Stimulated activated CD4-positive, alpha-beta T cell treated with anti-CD3 and anti-CD28 coated beads, Interleukin-12 subunit alpha, Interleukin-12 subunit beta, amount 100 ng/mL, for 24 hours (primary cell): ENCODE results near the gene PTGER3.

Experiments used
- DNase-seq, 2 experiments: peaks; one replicate each; pipeline ENCODE4 v3.0.0-alpha.2; 2020; ENCODE audit warnings: low read depth in 2 of 2

PTGER3 gene

DNA sequence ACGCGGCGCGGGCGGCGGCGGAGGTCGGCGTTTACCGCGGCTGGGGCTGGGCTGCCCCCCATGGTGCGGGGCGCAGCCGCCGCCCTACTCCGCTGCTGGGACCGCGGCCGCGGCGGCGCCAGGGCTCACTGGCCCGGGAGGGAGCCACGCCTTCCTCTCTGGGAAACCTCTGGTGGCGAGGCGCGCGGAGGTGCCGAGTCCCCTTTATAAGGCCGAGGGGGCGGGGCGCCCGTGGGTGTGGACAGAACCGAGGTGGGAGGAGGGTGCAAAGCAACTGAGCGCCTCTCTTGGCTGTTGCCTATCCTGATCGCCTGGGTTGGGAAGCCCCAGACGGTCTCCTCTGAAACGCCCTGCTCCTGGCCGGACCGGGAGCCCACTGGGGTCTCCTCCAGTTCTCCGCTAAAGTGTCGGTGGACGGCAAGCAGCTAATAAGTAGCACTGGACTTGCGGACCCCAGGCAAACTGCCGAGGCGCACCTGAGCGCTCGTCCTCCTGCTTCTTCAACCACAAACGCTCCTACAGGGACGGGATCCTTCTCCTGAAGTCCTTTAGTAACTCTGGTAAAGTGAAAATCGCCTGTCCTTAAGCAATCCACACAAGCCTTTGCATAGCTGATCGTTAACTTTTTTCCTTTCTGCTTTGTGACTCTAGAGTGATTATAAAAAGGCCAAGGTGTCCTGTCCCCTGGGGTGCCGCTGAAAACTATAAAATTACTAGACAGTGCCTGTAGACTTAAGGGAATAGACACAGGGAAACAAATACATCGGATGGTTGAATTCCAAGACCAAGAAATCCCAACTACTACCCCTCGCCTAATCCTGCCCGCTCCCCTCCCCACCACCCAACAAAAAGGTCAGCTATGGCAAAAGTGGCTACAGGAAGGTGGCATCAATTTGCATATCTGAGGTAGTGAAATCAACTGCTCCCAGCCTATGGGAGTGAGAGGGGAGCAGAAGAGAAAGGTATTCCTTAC, at the start of gene PTGER3:
Gene PTGER3, minus strand, starts transcription at position 182 of the 973 bp plus-strand sequence. CDS start 239 bp downstream, outside the sequence.
- DNase-seq, result peak; percentile 23 to 33

DNA sequence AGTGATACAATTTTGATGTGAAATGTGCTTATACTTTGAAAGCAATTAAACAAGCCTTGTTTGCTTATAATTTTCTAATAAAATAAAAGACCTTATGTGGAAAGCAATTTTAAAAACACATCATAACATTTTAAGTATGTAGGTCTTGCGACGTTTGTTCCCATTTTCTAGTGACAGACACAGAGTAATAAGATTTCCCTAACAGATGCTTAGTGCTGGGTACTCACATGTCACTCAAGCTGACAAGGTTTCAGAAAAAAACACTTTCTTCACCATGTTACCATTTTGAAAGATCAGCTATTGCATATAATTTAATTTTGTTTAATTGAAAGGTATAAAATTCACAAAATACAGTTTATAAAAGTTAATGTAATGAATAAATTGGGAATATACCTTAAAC, 47.3 kb upstream of the PTGER3 start:
- no peak for DNase-seq

- DNase-seq, result no peak
These were observed 46.3 kb upstream of the PTGER3 start for GRCh38 chr1:71093938-71094337.

DNA sequence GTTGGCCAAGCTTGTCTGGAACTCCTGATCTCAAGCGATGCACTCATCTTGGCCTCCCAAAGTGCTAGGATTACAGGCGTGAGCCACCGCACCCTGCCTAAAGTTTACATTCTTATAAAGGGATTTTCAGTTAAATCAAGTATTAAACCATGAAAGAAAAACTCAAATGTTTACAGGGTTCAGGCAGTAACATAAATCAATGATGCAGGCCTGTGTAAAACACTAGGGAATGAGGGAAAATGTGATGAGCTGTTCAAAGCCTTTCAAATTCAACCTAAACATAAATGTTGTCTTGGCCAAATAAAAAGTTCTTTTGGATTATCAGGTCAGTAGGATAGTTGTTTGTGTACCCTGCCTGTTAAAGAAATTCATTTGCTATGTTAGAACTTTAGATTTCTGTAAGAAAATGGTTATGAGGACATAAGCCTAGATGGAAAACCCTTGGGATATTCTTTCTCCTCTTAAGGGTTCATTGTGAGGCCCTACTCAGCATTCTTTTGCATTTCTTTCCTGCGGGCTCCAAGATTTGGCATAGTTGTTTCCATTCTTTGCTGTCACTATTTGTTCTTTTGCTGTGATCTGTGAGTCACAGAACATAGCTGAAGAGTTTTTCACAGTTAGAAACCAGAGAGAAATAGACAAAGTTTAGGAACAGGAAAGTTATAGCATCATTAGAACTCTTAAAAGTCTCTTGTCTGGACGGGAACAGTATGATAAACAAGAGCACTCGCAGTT, 42.1 kb upstream of the PTGER3 start:
- no peak for DNase-seq

DNA sequence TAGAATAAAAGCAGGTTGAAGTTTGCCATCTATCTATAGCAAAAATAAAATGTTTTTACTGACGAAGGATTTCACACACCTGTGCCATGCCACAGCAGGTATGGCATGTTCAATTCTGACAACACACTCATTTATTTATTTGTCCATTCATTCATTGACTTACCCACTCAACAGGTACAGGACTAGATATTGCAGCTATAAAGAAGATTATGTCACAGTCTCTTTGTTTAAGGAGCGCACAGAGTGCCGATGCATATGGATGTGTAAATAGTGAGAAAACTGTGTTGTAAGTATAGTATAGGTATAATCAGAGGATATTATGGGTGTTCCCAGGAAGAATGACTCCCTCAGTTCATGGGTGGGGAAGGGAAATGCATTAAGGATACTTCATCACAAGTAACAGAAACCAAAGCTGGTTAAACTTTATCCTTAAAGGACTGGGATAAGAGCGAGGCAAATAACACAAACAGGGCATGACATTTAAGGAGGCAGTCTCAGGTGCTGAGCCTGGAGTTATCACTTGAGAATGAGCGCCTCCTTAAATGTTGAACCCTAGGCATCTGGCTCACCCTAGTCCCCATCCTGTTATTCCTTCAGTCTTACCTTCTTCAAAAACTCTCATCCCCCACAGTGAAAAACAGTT, 41.1 kb upstream of the PTGER3 start:
- DNase-seq, result no peak

DNA sequence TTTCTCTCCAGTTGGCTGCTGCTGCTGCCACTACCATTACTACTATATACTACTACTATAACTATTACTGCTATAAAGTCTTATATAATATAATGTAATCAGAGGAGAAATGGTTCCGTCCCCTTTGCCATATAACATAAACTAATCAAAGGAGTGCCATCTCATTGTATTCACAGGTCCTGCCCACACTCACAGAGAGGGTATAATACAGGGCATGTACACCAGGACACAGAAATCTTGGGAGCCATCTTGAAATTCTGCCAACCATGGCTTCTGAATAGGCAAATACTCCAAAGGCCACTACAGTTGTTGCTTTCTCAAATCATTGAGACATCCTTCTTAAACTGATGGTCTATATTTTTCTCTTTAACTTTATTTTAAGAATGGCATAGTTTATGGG, 40.1 kb upstream of the PTGER3 start:
- no peak for DNase-seq

DNA sequence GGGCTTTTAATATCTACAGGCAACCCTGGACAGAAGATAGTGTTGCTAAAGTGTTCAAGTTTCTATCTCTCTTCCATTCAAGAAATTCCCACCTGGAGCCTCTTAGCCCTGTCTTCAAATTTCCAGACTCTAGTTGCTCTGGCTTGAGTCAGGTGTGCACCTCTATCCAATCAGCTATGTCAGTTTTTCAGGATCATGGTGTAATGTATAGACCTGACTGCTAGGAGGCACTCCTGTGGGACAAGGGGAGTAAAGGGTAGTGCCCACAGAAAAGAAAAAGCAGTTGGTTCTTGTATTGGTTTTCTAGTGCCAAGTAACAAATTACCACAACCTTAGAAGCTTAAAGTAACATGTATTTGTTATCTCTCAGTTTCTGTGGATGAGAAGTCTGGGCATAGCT, 39.4 kb upstream of the PTGER3 start:
- DNase-seq, result no peak

DNA sequence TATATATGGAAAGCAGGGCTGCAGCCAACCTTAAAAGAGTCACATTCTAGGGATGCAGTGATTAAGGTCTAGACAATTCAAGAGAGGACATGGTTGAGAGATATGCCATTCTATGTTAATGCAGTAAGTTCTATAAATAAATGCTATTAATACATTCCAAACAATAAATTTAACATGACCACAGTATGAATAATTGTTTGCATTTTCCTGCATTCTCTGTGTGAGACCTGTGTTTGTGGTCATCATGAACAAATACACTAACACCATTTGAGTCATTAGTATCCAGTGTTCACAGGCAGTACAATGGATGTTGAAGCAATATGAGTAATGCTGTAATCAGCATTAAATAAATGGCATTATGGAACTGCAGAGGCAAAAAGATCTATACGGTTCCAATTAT, 38.7 kb upstream of the PTGER3 start:
- no peak for DNase-seq

DNA sequence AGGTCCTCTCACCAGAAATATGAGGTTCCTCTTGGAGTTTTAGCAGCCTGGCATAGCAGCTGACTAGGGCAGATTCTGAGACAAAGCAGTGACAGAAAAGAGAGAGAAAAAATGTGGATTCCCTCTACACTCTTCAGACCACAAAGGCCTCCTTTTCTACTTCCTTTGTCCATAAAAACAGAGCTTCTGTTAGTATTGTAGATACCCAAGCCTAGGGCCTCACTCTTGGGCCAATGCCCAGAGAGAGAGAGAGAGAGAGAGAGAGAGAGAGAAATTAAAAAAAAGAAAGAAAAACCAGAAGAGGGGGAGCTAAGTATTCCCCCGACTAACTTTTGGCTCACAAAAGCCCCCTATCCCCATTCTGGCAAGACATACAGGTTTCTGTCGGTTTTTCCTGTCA, 35.7 kb upstream of the PTGER3 start:
- DNase-seq, result no peak

DNA sequence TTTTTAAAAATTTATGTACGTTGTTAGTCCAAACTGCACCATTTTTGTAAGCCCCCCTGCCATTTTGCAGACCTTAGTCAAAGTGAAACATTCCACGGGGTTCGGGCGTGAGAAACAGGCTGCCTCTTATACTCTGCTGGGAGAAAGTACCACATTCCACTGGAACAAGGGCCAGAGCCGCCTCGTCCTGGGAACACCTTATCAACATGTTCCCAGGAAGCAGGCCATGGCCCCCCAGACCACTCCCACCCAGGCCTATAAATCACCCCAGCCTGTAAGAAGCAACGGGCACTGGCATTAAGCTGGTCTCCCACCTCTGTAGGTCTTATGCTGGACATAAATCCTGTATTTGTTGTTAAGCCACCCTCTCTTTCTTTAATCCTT, 34.1 kb upstream of the PTGER3 start:
- DNase-seq, result no peak

GRCh38 chr1:71080739-71081696, 33.4 kb upstream of the PTGER3 start, which contains the start of gene ZRANB2:
TSS of gene ZRANB2 (minus strand) at chr1:71081035. CDS start at chr1:71080995, 40 bp downstream.
- DNase-seq, result peak; percentile 77 to 82

DNA sequence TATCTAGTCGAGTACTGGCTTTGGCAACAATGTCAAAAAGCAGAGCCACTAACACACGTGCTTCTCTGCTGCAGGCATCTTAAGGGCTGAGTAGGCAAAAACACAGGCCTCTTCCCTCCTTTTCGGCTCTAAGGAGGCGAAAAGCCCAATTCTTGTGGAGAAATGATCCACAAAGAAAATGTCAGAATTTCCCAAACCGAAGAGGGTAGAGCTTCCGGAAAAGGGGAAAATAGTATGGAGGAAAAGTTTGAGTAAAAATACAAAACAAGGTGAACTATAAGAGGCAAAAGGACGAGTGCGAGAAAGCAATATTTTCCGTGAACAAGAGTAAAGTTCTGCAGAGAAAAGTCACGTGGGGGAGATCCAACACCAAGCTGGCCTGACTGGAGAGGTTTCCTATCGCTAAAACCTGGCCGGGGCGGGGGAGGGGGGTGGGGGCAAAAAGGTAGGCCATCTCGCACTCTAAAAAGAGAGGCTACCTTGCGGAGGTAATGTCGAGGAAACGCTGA, 32.7 kb upstream of the PTGER3 start:
- DNase-seq, result peak in 1 of 2 experiments; percentile 9

- DNase-seq, result no peak
These were observed 27.1 kb upstream of the PTGER3 start for GRCh38 chr1:71074681-71075080.

GRCh38 chr1:71072273-71072672, 24.7 kb upstream of the PTGER3 start:
- no peak for DNase-seq

GRCh38 chr1:71071720-71072119, 24.1 kb upstream of the PTGER3 start:
- DNase-seq, result no peak

DNA sequence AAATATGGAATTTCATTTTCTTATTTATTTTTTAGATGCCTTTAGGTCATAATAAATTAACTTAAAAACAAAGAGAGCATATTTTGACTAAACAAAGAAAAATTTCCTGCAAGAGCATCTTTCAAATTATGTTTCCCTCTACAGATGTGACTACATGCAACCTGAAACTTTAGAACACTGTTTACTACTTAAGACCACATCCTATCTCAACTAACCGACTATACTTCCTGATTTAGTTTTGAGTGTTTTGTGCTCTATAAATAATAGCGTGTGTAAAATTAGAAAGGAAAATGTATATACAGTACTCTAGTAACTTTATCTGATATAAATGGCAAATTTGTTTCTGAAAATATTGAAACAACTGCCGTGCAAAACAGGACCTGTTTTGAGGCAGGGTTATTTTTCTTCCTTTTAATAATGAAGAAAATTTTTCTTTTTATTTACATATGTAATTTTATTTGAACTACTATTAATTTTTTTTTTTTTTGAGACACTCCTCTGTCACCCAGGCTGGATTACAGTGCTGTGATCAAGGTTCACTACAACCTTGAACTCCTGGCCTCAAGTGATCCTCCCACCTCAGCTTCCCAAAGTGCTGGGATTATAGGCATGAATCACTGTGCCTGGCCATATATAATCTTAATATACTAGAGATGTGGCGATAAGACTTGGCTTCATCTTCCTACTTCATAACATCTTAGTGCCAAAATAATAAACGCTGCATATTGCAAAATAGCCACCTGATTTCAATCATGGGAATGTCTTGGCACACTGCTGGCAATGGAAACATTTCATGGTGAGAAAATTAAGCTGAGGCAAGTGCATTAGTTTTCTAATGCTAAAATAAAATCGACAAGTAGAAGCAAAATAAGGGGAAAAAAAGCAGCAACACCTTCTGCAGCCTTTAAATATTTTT, 21.0 kb upstream of the PTGER3 start:
- DNase-seq, result no peak

- no peak for DNase-seq
These were observed 7.2 kb upstream of the PTGER3 start for GRCh38 chr1:71054791-71055190.

GRCh38 chr1:71054281-71054731, 6.7 kb upstream of the PTGER3 start:
- no peak for DNase-seq

- DNase-seq, result no peak
These were observed 6.1 kb upstream of the PTGER3 start for GRCh38 chr1:71053758-71054157.

DNA sequence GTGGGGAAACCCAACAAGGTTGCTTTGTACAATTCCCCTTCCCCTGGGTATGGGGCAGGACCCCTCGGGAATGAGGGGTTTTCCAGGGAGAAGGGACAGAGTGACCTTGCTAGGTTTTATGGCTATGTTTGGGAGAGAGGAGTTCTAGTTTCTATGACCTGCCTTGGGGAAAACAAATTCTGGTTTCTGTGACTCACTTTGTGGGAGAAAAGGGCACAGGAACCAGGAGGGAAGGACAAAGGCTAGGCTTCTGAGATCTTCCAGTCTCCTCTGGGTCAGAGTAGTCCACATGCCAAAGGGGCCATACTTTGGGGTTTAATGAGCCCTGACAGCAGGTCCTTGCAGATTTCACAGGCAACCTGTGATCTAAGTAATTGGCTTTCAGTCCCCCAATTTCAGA, 5.5 kb upstream of the PTGER3 start:
- no peak for DNase-seq
